HEK293 (cell line): Measurements from ENCODE around the gene AP5Z1.

Experiments used
- EGR2 ChIP-seq: fragments of 450-650 bp; formaldehyde crosslinking; IDR thresholded peaks from 2 replicates; pipeline ENCODE4 v1.5.1; 2016; ENCODE audit warnings: low read depth, missing biosample characterization, missing genetic modification characterization
- HOXA7 ChIP-seq: sonication (generic); formaldehyde crosslinking; IDR thresholded peaks from 2 replicates; pipeline ENCODE4 v1.8.1; 2022; ENCODE audit warnings: missing genetic modification reagents, borderline replicate concordance
- REST ChIP-seq: fragments of 450-650 bp; formaldehyde crosslinking; IDR thresholded peaks from 2 replicates; pipeline ENCODE4 v1.5.1; 2016; ENCODE audit warnings: missing biosample characterization, missing genetic modification characterization
- ZEB2 ChIP-seq: fragments of 450-650 bp; formaldehyde crosslinking; IDR thresholded peaks from 2 replicates; pipeline ENCODE4 v1.5.1; 2016; ENCODE audit warnings: missing biosample characterization, missing genetic modification characterization
- ZNF155 ChIP-seq: fragments of 450-650 bp; formaldehyde crosslinking; IDR thresholded peaks from 2 replicates; pipeline ENCODE4 v1.5.1; 2016; ENCODE audit warnings: missing biosample characterization, missing genetic modification characterization
- ZNF18 ChIP-seq: fragments of 450-650 bp; formaldehyde crosslinking; IDR thresholded peaks from 2 replicates; pipeline ENCODE4 v1.5.1; 2016; ENCODE audit warnings: missing biosample characterization, missing genetic modification characterization
- ZNF19 ChIP-seq: fragments of 450-650 bp; formaldehyde crosslinking; IDR thresholded peaks from 2 replicates; pipeline ENCODE4; 2016; ENCODE audit warnings: missing biosample characterization, missing genetic modification characterization, low read depth
- ZNF24 ChIP-seq: fragments of 450-650 bp; formaldehyde crosslinking; IDR thresholded peaks from 2 replicates; pipeline ENCODE4 v1.5.1; 2016; ENCODE audit warnings: missing biosample characterization, missing genetic modification characterization
- ZNF510 ChIP-seq: fragments of 450-650 bp; formaldehyde crosslinking; IDR thresholded peaks from 2 replicates; pipeline ENCODE4 v1.5.1; 2018; ENCODE audit warnings: mild to moderate bottlenecking, missing genetic modification characterization, missing biosample characterization; ENCODE audit not compliant: insufficient replicate concordance
- ZNF549 ChIP-seq: fragments of 450-650 bp; IDR thresholded peaks from 2 replicates; pipeline ENCODE4 v1.5.1; 2018; ENCODE audit warnings: missing biosample characterization, missing genetic modification characterization, mild to moderate bottlenecking, inconsistent platforms, moderate library complexity
- ZNF596 ChIP-seq: fragments of 450-650 bp; IDR thresholded peaks from 2 replicates; pipeline ENCODE4 v1.5.0; 2018; ENCODE audit warnings: missing biosample characterization, mild to moderate bottlenecking, missing genetic modification characterization, moderate library complexity
- ZNF776 ChIP-seq: fragments of 450-650 bp; formaldehyde crosslinking; IDR thresholded peaks from 2 replicates; pipeline ENCODE4 v1.5.0; 2017; ENCODE audit warnings: missing biosample characterization, missing genetic modification characterization, borderline replicate concordance
- TF ChIP-seq, protein P1 (sequence below): fragments of 450-650 bp; formaldehyde crosslinking; IDR thresholded peaks from 2 replicates; pipeline ENCODE4 v1.5.1; 2016; ENCODE audit warnings: missing biosample characterization, missing genetic modification characterization

- TF ChIP-seq ZNF510 (tag by site-specific recombination) = no peak
- TF ChIP-seq, protein P1, sequence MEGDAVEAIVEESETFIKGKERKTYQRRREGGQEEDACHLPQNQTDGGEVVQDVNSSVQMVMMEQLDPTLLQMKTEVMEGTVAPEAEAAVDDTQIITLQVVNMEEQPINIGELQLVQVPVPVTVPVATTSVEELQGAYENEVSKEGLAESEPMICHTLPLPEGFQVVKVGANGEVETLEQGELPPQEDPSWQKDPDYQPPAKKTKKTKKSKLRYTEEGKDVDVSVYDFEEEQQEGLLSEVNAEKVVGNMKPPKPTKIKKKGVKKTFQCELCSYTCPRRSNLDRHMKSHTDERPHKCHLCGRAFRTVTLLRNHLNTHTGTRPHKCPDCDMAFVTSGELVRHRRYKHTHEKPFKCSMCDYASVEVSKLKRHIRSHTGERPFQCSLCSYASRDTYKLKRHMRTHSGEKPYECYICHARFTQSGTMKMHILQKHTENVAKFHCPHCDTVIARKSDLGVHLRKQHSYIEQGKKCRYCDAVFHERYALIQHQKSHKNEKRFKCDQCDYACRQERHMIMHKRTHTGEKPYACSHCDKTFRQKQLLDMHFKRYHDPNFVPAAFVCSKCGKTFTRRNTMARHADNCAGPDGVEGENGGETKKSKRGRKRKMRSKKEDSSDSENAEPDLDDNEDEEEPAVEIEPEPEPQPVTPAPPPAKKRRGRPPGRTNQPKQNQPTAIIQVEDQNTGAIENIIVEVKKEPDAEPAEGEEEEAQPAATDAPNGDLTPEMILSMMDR (tag by site-specific recombination) = no peak
- TF ChIP-seq ZNF24 (tag by site-specific recombination) = no peak
- TF ChIP-seq ZEB2 (tag by site-specific recombination) = no peak
- TF ChIP-seq EGR2 (tag by site-specific recombination) = no peak
- no peak for TF ChIP-seq ZNF18 (tag by site-specific recombination)
- no peak for TF ChIP-seq ZNF549
- no peak for TF ChIP-seq HOXA7 (CRISPR knock-in tag)
- no peak for TF ChIP-seq ZNF596
- TF ChIP-seq REST (tag by site-specific recombination) = no peak
- no peak for TF ChIP-seq ZNF776 (tag by site-specific recombination)
- no peak for TF ChIP-seq ZNF19
- TF ChIP-seq ZNF155 = no peak
These were observed 10.6 kb downstream of the AP5Z1 start for GRCh38 chr7:4786015-4786414.
